Measurements from ENCODE around the gene ZNF688.
"Not testable (repeated sequence)": the region's sequence is repeated elsewhere in the genome, so short reads cannot be mapped to it uniquely, and the experiment has no call there.

The ZNF688 gene

DNA sequence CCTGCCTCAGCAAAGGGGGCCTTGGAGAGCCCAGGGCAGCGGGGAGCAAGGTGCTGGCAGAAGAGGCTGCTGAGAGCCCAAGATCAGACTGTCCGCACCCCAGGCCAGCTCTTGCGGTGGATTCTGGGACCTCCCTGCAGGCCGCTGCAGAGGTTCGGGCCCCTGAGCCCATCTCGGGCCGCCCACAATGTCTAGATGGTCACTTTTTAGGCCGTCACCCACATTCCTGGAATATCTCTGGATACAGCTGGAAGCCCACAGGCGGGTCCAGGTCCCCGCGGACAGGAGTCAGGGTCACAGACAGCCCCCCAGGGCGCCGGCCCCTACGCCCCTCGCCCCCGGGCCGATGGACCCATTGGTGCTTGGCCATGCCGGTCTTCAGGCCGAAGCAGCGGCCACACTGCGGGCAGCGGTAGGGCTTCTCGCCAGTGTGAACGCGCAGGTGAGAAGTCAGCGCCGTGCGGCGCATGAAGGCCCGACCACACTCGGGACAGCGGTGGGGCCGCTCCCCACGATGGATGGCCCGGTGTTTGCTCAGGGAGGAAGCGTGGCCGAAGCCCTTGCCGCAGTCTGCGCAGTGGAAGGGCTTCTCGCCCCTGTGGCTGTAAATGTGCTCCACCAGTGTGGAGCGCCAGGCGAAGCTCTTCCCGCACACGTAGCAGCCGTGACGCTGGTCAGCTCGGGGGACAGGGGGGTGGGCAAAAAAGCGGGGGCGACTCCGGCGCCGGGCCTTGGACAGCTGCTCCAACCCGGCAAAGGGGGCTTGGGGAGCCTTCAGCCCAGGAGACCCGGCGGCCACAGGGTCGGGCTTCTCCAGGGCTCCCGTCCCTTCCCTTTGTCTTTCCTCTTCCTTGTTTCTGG, 39.0 kb downstream of the ZNF688 start:
- no peak for DNase-seq

DNA sequence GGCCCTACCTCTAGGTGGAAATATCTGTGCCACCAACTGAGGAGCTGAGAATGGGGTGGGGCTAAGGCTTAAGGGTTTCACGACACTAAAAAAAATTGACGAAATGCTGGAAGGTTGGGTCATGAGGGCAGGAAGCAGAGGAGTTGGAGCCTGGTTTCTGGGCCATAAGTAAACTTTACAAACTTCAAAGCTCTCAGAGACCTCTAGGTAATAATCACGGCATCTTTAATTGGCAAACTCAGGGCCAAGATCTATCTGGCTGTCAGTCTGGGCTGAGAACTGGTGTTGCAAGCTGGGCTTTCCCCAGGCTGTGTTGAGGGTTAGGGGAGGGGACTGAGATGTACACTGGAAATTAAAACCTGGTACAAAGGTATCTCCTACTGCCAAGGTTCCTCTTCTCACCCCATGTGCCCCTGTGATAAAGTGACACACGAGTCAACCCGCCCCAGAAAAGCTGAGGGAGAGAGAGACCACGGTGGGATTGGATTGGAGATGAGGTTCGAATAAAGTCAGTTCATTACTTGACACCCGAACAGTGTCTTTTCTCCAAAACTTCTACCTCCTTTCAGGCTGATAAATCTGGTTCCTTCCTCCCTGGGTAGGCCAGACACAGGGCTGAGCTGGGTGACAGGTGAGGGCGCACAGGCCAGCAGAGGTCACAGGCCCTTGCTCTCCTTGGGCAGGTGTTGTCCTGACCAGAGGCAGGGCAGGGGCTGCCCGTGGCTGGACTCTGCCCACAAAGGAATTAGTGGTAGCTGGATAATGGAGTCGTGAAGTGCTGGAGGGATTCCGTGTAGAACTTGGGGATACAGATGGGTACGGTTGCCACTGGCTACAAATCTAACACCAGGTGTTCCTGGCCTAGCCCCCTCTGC, 41.1 kb downstream of the ZNF688 start:
- no peak for DNase-seq

DNA sequence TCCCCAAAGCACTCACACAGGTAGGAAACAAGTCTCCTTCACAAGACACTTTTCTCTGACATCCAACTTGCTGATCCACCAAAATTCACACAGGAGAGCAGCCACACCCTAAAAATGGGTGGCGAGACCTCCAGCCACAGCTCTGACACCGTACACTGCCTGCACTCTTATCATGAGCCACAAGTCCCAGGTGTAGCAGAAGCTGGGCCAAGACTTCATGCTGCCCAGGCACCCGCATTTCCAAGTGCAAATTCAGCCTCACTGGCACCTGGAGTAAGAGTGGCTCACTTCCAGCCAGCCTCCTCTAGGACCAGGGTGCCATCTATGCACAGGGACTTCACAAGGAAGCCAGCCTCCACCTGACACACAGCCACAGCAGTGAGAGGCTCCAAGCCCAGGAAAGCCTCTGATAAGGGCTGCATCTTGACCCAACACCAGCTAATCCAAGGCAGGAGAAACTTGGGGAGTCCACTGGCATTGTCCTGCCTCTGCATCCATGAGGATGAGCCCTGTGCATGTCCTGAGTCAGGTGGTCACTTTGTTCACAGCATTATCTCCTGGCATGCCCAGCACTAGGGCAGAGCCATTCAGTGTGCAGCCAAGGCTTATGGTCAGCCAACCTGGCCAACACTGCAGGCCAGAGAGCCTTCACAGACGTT, 42.6 kb downstream of the ZNF688 start:
- DNase-seq = no peak

DNA sequence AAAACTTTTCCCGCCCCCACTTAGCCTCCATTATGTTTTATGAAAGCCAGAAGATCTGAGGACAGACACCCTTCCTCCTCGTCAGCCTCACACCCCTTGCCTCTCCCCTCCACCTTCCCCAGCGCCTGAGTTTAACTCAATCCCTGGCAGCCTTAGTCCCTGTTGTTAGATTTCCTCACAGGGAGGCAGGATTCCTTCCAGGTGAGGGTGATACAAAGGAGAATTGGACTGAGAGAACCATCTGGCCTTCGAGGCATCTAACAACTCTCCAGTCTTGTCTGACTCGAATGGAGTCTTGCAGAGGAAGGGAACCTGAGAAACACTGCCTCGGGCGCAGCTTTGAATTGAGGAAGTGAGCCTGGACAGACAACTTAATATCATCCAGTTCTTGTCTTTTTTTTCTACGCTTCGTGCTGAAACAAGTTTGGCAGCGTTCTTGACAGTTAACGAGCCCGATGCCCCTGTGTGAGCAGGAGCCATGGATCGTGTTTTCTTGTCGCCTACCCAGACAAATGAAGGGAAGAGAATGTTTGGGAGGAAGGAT, 43.8 kb downstream of the ZNF688 start:
- no peak for DNase-seq

DNA sequence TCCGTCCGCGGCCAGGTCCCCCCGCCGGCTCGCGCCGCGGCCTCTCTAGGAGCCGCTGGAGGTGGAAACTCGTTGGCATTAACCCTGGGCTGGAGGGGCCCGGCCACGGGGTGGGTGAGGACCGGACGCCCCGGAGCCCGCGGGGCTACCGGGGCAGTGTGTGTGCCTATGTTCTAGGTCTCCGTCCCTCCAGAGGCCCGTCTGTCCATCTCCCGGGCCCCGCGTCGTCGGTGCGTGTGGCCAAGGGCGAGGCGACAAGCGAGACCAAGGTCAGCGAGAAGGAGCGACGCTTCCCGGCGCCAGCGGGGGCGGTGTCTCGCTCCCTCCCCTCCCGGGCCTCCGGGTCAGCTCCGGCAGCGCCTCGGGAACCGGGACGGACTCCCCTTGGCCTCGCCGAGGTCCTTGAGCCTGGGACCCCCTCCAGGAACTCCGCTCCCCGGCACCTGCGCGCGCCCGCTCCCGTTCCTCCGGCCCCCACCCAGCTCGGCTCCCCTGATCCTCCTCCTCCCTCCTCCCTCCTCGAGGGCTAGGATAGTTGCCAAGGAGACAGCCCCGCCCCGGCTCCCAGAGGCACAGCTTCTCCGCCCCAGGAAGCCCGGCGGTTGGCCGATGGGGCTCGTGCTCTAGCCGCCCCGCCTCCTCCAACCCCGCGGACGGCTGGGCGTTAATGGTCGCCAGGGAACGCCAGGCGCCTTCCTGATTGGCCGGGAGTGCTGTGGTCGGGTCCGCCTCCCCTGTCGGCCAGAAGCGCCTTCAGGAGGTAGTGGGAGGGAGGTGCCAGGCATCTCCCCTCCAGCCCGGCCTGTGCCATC, 44.5 kb downstream of the ZNF688 start:
- DNase-seq = peak; percentile 97

DNA sequence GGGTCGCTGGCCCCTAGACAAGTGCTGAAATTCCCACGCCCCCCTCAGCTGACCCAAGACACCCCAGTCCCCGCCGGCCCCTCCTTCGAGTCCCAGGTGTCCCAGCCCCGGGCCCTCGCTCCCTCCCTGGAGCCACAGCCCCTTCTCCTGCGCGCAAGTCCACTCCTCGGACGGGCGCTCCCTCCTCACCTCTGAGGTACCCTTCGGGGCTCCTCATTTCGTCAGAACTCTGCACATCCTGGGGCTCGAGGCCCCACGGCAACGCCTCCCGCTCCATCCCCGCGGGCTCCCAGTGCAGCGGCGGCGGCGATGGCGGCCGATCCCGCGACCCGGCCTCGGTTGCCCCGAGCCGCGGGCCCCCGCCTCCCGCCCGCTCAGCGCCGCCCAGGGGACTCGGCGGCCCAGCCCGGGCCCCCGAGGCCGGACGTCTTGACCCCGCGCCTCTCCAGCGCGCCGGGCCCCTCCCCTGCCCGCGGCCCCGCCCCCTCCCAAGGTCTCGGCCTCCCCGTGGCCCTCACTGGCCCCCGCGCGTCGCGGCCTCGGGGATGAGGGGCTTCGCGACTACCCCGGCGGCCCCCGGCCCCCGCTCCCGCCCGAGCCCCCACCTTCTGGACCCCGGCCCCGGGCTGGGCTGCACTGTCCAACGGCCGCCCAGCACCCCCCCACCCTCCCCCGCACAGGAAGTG, 45.2 kb downstream of the ZNF688 start, which contains the start of gene ZNF768:
Gene ZNF768, minus strand, starts transcription at position 430 of the 686 bp plus-strand sequence. Its CDS starts 153 bp downstream, at position 277.
- DNase-seq = no peak

DNA sequence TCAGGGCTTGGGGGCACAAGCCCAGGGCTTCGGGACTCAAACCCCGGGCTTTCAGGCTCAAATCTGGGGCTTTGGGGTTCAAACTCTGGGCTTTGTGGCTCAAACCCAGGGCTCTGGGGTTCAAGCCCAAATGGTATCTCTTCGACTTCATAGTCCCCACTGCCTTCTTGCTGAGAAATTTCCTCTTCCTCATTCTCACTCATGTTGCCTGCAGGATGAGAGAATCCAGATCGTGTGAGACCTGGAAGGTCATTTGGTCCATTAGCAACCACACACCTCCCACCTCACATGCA, 45.7 kb downstream of the ZNF688 start:
- no peak for DNase-seq

DNA sequence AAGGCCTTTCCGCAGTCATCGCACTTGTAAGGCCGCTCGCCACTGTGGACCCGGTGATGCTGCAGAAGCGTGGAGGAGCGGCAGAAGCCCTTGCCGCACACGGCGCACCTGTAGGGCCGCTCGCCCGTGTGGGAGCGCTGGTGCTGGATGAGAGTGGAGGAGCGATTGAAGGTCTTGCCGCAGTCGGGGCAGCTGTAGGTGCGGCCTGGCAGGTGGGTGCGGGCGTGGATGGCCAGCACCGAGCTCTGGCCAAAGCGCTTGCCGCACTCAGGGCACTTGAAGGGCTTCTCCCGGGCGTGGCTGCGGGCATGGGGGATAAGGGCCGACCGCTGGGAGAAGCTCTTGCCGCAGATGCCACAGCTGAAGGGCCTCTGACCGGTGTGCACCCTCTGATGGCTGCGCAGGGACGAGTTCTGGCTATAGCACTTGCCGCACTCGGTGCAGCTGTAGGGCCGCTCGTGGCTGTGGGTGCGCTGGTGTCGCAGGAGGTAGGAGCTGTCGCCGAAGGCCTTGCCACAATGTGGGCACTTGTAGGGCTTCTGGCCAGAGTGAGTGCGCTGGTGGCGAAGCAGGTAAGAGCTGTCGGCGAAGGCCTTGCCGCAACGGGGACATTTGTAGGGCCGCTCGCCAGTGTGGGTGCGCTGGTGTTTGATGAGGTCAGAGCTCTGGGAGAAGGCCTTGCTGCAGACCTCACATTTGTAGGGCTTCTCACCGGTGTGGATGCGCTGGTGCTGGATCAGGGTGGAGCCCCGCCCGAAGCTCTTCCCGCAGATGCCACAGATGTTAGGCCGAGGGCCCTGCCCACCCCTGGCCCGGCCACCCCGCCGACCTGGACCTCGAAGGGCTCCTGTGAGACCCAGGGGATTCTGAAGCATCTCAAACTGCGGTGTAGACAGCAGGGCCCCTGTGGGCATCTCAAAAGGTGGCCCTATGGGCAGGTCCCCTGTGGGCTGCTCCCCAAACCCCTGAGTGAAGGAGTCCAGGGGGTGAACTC, 46.6 kb downstream of the ZNF688 start:
- DNase-seq = no peak

DNA sequence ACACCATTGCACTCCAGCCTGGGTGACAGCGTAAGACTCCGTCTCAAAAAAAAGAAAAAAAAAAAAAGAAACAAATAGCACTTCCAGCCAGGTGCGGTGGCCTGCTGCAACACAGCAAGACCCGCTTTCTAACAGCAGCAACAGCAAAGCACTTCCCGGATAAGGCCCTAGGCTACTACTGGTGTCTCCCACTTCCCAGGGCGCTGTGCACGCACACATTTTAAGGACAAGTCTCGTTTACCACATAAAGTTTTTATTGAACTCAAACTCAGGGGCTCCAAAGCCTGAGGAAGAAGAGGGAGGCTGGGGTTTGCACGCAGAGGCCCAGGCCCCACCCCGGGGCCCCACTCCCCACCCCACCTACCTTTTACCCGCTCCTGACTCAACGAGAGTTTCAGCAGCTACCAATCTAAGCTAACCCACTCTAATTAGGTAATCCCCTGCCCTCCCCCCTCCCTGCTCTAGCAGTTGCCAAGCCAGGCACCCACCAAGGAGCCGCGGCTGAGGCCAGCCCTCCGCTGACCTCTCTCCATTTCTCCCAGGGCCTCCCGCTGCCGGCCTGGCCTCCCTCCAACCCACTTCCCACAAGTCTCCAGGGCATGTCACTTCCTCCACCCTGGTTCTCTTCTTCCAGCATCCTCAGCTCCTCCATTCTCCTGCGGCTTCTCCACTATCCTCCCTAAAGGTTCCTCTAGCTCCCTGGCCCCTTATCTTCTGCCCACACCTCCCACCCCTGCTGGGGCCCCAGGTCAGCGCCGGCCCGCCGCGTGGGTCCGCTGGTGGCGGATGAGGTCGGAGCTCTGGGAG, 47.5 kb downstream of the ZNF688 start:
- DNase-seq = no peak

DNA sequence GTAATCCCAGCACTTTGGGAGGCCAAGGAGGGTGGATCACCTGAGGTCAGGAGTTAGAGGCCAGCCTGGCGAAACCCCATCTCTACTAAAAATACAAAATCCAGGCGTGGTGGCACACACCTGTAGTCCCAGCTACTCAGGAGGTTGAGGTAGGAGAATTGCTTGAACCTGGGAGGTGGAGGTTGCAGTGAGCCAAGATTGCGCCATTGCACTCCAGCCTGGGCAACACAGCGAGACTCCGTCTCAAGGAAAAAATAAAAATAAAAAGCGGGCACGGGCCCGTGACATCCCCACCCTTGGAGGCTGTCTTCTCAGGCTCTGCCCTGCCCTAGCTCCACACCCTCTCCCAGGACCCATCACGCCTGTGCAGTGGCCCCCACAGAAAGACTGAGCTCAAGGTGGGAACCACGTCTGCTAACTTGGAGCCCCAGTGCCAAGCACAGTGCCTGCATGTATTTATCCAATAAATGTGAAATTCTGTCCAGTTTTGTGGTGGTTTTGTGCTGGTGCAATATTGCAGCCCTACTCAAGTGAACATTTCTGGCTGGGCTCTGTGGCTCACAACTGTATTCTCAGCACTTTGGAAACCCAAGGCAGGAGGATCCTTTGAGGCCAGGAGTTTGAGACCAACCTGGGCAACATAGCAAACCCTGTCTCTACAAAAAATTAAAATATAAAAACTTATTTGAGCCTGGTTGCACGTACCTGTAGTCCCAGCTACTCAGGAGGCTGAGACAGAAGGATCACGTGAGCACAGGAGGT, 48.6 kb downstream of the ZNF688 start:
- DNase-seq = not testable (repeated sequence)

DNA sequence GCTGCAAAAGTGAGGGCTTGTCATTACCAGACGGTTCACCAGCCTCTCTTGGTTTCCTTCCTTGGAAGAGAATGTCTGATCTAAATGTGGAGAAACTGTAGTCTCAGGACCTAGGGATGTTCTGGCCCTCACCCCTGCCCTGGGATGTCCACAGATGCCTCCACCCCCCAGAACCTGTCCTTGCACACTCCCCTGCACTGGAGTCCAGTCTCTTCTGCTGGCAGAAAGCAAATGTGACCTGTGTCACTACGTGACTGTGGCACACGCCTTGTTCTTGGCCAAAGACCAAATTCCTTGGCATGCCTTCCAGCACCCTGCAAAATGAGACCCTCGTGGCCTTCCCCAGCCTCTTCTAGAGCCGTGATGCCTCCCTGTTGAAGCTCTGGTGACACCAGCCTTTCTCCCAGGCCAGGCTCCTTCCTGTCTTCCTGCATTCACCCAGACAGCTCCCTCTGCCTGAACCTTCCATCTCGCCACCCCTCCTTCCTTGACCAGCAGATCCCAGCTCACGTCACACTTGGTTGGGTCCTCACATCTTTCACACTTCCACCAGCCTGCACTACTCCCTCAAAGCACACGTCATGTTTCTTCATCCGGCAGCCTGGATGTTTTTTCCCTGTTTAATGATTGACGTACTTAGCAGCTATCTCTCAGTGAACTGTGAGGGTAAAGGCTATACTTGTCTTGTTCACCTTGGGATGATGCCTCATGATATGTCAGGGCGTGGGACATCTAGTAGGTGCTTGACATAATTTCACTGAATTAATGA, 49.5 kb downstream of the ZNF688 start:
- no peak for DNase-seq

DNA sequence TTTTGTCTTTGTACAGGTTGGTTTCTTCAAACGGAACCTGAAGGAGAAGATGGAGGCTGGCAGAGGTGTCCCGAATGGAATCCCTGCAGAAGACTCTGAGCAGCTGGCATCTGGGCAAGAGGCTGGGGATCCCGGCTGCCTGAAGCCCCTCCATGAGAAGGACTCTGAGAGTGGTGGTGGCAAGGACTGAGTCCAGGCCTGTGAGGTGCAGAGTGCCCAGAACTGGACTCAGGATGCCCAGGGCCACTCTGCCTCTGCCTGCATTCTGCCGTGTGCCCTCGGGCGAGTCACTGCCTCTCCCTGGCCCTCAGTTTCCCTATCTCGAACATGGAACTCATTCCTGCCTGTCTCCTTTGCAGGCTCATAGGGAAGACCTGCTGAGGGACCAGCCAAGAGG, 50.0 kb downstream of the ZNF688 start:
- DNase-seq = no peak
